Natural killer cell (primary cell): ENCODE results near the gene LRRC1. TPM values are rescaled to one million over a fixed set of nuclear protein-coding genes. Genes with fewer than 3 reads are reported as not detected.

Source experiments
- ATAC-seq, 3 donors: fragments of 150-1000 bp in 2 of 3; fragments of 200-7000 bp in 1 of 3; cut with Tn5 transposase; 1 replicate in 1 of 3; 2 replicates in 2 of 3; pipeline ENCODE4 v1.10.0; 2021; ENCODE audit warnings: mild to moderate bottlenecking in 2 of 3, moderate library complexity in 2 of 3
- DNase-seq, 2 donors: peaks; one replicate each; pipeline versions ENCODE4 v3.0.0 to v3.0.0-alpha.2; 2013 to 2021; ENCODE audit warnings: mixed read lengths in 1 of 2
- H3K27ac ChIP-seq: one replicate; pipeline ENCODE4 v1.5.1; 2013; ENCODE audit warnings: mild to moderate bottlenecking, low read length
- H3K27me3 ChIP-seq: one replicate; pipeline ENCODE4 v1.6.1; 2013; ENCODE audit warnings: low read length; ENCODE audit not compliant: control insufficient read depth, insufficient read depth
- H3K36me3 ChIP-seq: one replicate; pipeline ENCODE4 v1.6.1; 2013; ENCODE audit warnings: low read length; ENCODE audit not compliant: control insufficient read depth, insufficient read depth
- H3K4me1 ChIP-seq: one replicate; pipeline ENCODE4 v1.6.1; 2013; ENCODE audit warnings: low read length; ENCODE audit not compliant: control insufficient read depth, insufficient read depth
- H3K4me3 ChIP-seq: one replicate; pipeline ENCODE4 v1.5.1; 2013; ENCODE audit warnings: low read length
- H3K9me3 ChIP-seq: one replicate; pipeline ENCODE4 v1.6.1; 2013; ENCODE audit warnings: low read length; ENCODE audit not compliant: control insufficient read depth, insufficient read depth
- H3K27ac Mint-ChIP-seq, 2 donors: one replicate each; pipeline ENCODE4 v1.8.0; 2022; ENCODE audit warnings: mild to moderate bottlenecking in 2 of 2, mixed read lengths in 2 of 2, moderate library complexity in 1 of 2
- H3K27me3 Mint-ChIP-seq, 2 donors: one replicate each; pipeline ENCODE4 v1.8.0; 2022; ENCODE audit warnings: low read depth in 2 of 2, mixed read lengths in 2 of 2
- H3K36me3 Mint-ChIP-seq: one replicate; pipeline ENCODE4 v1.8.0; 2022; ENCODE audit warnings: mixed read lengths
- H3K4me1 Mint-ChIP-seq, 2 donors: one replicate each; pipeline ENCODE4 v1.8.0; 2022; ENCODE audit warnings: mixed read lengths in 2 of 2
- H3K4me3 Mint-ChIP-seq: one replicate; pipeline ENCODE4 v1.8.0; 2022; ENCODE audit warnings: mild to moderate bottlenecking, moderate library complexity, mixed read lengths
- H3K9me3 Mint-ChIP-seq, 2 donors: one replicate each; pipeline ENCODE4 v1.8.0; 2022; ENCODE audit warnings: mixed read lengths in 2 of 2
- WGBS: methylation state at CpG from one replicate; pipeline ENCODE4 v1.1.7; 2013; ENCODE audit warnings: missing lambda C conversion rate; ENCODE audit not compliant: insufficient coverage; 5-methylcytosine and 5-hydroxymethylcytosine counted together
- intact Hi-C: fragments of 100-400 bp; cut with micrococcal nuclease; formaldehyde crosslinking; loops from one replicate; pipeline ENCODE4 v1.14.2; 2022
- total RNA-seq, 4 donors: library from RNA; stranded (reverse); fragments of 120-200 nt in 1 of 4; gene quantifications; one replicate each; pipeline versions ENCODE4 v1.2.3 to v1.2.4, GENCODE V29; 2013 to 2022
- TF ChIP-seq, protein P1 (sequence below): fragments of 200-600 bp; IDR thresholded peaks from one replicate; pipeline ENCODE4 v1.8.0; 2022; ENCODE audit warnings: antibody characterized with exemption

LRRC1 gene
- total RNA-seq, 3 donors from 2014 or later (not counting 1 experiment from before 2014, with no cell fraction given), result 2.0 to 5.6 (median 3.7) TPM

DNA sequence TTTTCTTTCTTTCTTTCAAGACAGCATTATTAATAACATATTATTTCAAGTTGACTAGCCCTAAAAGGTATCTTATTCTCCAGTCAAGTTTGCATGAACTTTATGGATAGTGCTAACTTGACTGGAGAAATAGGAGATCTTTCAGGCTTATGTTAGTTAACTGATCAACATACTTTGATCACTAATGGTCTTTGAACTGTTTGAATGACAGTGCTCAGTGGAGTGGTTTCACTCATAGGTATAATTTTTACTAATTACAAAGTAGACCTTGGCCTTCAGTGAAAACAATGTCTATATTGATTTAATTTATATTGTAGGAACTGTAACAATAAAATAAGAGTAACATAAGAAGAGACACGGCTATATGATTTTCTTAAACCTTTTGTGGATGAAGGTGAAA lies 8.0 kb upstream of the LRRC1 start:
- intact Hi-C loops, result no loop called here
- Histone ChIP-seq H3K9me3 (no peaks in the 10 kb centered on the region), H3K27me3 (peaks cover 4% of the 10 kb centered on the region), H3K4me1 (no peaks in the 10 kb centered on the region), H3K36me3 (no peaks in the 10 kb centered on the region), H3K27ac (no peak overlapping the region), H3K4me3 (no peak overlapping the region)
- ATAC-seq (no peak), DNase-seq (no peak)
- H3K9me3 Mint-ChIP-seq, result no peaks in the 10 kb centered on the region
- H3K4me1 Mint-ChIP-seq, result no peaks in the 10 kb centered on the region
- H3K27me3 Mint-ChIP-seq, result peaks cover 27 to 39% of the 10 kb centered on the region in 2 donors
- WGBS, result 100% methylated on average over 1 of the region's 1 CpG
- TF ChIP-seq, protein P1, sequence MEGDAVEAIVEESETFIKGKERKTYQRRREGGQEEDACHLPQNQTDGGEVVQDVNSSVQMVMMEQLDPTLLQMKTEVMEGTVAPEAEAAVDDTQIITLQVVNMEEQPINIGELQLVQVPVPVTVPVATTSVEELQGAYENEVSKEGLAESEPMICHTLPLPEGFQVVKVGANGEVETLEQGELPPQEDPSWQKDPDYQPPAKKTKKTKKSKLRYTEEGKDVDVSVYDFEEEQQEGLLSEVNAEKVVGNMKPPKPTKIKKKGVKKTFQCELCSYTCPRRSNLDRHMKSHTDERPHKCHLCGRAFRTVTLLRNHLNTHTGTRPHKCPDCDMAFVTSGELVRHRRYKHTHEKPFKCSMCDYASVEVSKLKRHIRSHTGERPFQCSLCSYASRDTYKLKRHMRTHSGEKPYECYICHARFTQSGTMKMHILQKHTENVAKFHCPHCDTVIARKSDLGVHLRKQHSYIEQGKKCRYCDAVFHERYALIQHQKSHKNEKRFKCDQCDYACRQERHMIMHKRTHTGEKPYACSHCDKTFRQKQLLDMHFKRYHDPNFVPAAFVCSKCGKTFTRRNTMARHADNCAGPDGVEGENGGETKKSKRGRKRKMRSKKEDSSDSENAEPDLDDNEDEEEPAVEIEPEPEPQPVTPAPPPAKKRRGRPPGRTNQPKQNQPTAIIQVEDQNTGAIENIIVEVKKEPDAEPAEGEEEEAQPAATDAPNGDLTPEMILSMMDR, result no peak
- no peak overlapping the region for H3K4me3 Mint-ChIP-seq
- no peak overlapping the region for H3K27ac Mint-ChIP-seq
- peaks cover 7% of the 10 kb centered on the region for H3K36me3 Mint-ChIP-seq

DNA sequence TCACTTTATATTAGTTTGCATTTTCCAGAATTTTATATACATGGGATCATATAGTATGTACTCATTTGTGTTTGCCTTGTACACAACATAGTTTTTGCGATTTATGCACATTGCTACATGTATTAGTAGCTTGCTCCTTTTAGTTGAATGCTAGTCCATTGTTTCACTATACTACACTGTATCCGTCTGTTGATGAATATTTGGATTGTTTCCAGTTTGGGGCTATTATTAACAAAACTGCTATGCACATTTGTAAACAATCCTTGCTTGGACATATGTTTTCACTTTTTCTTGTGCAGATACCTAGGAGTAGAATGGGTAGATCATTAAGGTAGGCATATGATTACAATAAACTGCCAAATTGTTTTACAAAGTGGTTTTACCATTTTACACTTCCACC lies 3.9 kb upstream of the LRRC1 start:
- no peaks in the 10 kb centered on the region for H3K36me3 ChIP-seq
- no peak overlapping the region for H3K27ac Mint-ChIP-seq
- no peak overlapping the region for H3K27ac ChIP-seq
- peaks cover 7% of the 10 kb centered on the region for H3K36me3 Mint-ChIP-seq
- intact Hi-C loops, result loop anchor here (10.0 kb wide), 1 partner anchor 246 kb away; the partner anchor contains the start of gene GCLC
- peaks cover 4% of the 10 kb centered on the region for H3K27me3 ChIP-seq
- peaks cover 23 to 26% of the 10 kb centered on the region in 2 donors for H3K4me1 Mint-ChIP-seq
- TF ChIP-seq, protein P1, result no peak
- no peak overlapping the region for H3K4me3 Mint-ChIP-seq
- no peak overlapping the region for H3K4me3 ChIP-seq
- H3K4me1 ChIP-seq, result peaks cover 22% of the 10 kb centered on the region
- 100% methylated on average over 1 of the region's 2 CpGs for WGBS
- H3K9me3 Mint-ChIP-seq, result no peaks in the 10 kb centered on the region
- no peak for DNase-seq
- no peak for ATAC-seq
- no peaks in the 10 kb centered on the region for H3K9me3 ChIP-seq
- H3K27me3 Mint-ChIP-seq, result peaks cover 42 to 45% of the 10 kb centered on the region in 2 donors

- TF ChIP-seq, protein P1, result no peak
- H3K4me1 Mint-ChIP-seq, result peaks cover 28 to 32% of the 10 kb centered on the region in 2 donors
- no peak overlapping the region for H3K4me3 Mint-ChIP-seq
- no peak overlapping the region for H3K27ac Mint-ChIP-seq
- no peak for ATAC-seq
- H3K36me3 ChIP-seq, result no peaks in the 10 kb centered on the region
- H3K4me1 ChIP-seq, result peaks cover 26% of the 10 kb centered on the region
- H3K9me3 Mint-ChIP-seq, result no peaks in the 10 kb centered on the region
- no peak for DNase-seq
- H3K27me3 Mint-ChIP-seq, result peaks cover 42 to 45% of the 10 kb centered on the region in 2 donors
- peaks cover 7% of the 10 kb centered on the region for H3K36me3 Mint-ChIP-seq
- no peaks in the 10 kb centered on the region for H3K9me3 ChIP-seq
- H3K27ac ChIP-seq, result no peak overlapping the region
- WGBS, result 98% methylated on average over 2 of the region's 2 CpGs
- peaks cover 4% of the 10 kb centered on the region for H3K27me3 ChIP-seq
- intact Hi-C loops, result loop anchor here (10.0 kb wide), 1 partner anchor 247 kb away; the partner anchor contains the start of gene GCLC
- H3K4me3 ChIP-seq, result no peak overlapping the region
These were observed 2.8 kb upstream of the LRRC1 start for GRCh38 chr6:53792016-53792415.

DNA sequence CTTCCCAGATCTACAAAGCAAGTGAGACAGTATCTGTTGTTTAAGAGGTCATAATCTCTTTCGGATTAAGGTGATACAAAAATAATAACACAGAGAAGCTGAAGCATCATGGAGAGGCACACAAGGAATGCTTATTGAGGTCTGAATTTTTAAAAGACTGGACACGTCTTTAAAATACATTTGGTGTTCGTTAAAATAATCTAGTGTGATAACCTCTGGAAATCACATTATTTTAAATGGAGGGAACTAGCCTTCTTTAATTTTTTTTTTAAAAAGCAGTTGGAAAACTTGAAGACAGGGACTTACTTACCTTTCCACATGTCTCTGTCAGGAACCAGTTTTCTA lies 1.9 kb upstream of the LRRC1 start:
- Mint-ChIP-seq H3K4me1 (peaks cover 28 to 39% of the 10 kb centered on the region in 2 donors), H3K27me3 (peaks cover 42% of the 10 kb centered on the region in 2 donors), H3K9me3 (no peaks in the 10 kb centered on the region), H3K4me3 (peak overlapping the region; percentile 96), H3K27ac (no peak overlapping the region), H3K36me3 (peaks cover 7% of the 10 kb centered on the region)
- WGBS, result 93% methylated on average over 3 of the region's 3 CpGs
- Histone ChIP-seq H3K36me3 (no peaks in the 10 kb centered on the region), H3K4me1 (peaks cover 26% of the 10 kb centered on the region), H3K27ac (no peak overlapping the region), H3K4me3 (no peak overlapping the region), H3K27me3 (peaks cover 4% of the 10 kb centered on the region), H3K9me3 (no peaks in the 10 kb centered on the region)
- intact Hi-C loops, result loop anchor here (10.0 kb wide), 1 partner anchor 248 kb away; the partner anchor contains the start of gene GCLC
- TF ChIP-seq, protein P1, result no peak
- no peak for ATAC-seq
- no peak for DNase-seq
